PC-9 (cell line): ENCODE data around the gene HCFC2.

Source experiments
- EZH2 ChIP-seq: fragments of 200-600 bp; sonication (generic); IDR thresholded peaks from 2 replicates; pipeline ENCODE4 v1.8.0; 2017; ENCODE audit warnings: antibody characterized with exemption, low read depth
- TF ChIP-seq, protein P1 (sequence below): fragments of 200-600 bp; sonication (generic); conservative IDR thresholded peaks from 2 replicates; pipeline ENCODE4 v1.6.1; 2017; ENCODE audit warnings: mixed run types, antibody characterized with exemption, mild to moderate bottlenecking, moderate library complexity

DNA sequence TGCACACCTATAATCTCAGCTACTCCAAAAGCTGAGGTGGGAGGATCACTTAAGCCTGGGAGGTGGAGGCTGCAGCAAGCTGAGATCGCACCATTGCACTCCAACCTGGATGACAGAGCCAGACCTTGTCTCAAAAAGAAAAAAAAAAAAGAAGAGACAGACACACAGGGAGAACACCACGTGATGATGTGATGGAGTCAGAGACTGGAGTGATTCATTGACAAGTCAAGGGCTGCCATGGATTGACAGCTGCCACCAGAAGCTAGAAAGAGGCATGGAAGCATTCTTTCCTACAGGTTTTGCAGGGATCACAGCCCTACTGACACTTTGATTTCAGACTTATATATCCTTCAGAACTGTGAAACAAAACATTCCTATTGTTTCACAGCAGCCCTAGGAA is 3.5 kb upstream of the HCFC2 start:
- TF ChIP-seq EZH2 = no peak
- TF ChIP-seq, protein P1, sequence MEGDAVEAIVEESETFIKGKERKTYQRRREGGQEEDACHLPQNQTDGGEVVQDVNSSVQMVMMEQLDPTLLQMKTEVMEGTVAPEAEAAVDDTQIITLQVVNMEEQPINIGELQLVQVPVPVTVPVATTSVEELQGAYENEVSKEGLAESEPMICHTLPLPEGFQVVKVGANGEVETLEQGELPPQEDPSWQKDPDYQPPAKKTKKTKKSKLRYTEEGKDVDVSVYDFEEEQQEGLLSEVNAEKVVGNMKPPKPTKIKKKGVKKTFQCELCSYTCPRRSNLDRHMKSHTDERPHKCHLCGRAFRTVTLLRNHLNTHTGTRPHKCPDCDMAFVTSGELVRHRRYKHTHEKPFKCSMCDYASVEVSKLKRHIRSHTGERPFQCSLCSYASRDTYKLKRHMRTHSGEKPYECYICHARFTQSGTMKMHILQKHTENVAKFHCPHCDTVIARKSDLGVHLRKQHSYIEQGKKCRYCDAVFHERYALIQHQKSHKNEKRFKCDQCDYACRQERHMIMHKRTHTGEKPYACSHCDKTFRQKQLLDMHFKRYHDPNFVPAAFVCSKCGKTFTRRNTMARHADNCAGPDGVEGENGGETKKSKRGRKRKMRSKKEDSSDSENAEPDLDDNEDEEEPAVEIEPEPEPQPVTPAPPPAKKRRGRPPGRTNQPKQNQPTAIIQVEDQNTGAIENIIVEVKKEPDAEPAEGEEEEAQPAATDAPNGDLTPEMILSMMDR = no peak
